Spleen (tissue), 11 donors: ENCODE data around the gene HMOX2. TPM values are rescaled to one million over a fixed set of nuclear protein-coding genes. Genes with fewer than 3 reads are reported as not detected.

Source experiments
- DNase-seq: peaks from one replicate; pipeline ENCODE4 v3.0.0-alpha.2; 2020
- H3K27ac ChIP-seq, 8 donors: fragments of 200-600 bp; sonication (generic) in 7 of 8; 1 replicate in 4 of 8; 2 replicates in 4 of 8; pipeline versions ENCODE4 v1.5.0 to v1.8.0; 2016 to 2021; ENCODE audit warnings: inconsistent platforms in 4 of 8, mild to moderate bottlenecking in 4 of 8, moderate library complexity in 1 of 8
- H3K27me3 ChIP-seq, 7 donors: fragments of 200-600 bp; sonication (generic) in 6 of 7; replicated peaks in 1 of 7; 1 replicate in 4 of 7; 2 replicates in 3 of 7; pipeline versions ENCODE4 v1.5.0 to v1.8.0; 2016 to 2021; ENCODE audit warnings: inconsistent platforms in 3 of 7, mild to moderate bottlenecking in 1 of 7
- H3K36me3 ChIP-seq, 6 donors: fragments of 200-600 bp; sonication (generic) in 5 of 6; 1 replicate in 4 of 6; 2 replicates in 2 of 6; pipeline versions ENCODE4 v1.5.0 to v1.8.0; 2016 to 2021; ENCODE audit warnings: inconsistent platforms in 2 of 6
- H3K4me1 ChIP-seq, 6 donors: fragments of 200-600 bp; sonication (generic) in 5 of 6; 1 replicate in 3 of 6; 2 replicates in 3 of 6; pipeline versions ENCODE4 v1.5.0 to v1.8.0; 2016 to 2021; ENCODE audit warnings: inconsistent platforms in 3 of 6
- H3K4me3 ChIP-seq, 8 donors: fragments of 200-600 bp; sonication (generic) in 7 of 8; 1 replicate in 4 of 8; 2 replicates in 4 of 8; pipeline versions ENCODE4 v1.5.0 to v1.8.0; 2016 to 2021; ENCODE audit warnings: inconsistent platforms in 4 of 8, mild to moderate bottlenecking in 4 of 8, moderate library complexity in 2 of 8
- H3K9me3 ChIP-seq, 8 donors: fragments of 200-600 bp; sonication (generic) in 7 of 8; 1 replicate in 4 of 8; 2 replicates in 4 of 8; pipeline versions ENCODE4 v1.5.0 to v1.8.0; 2016 to 2021; ENCODE audit warnings: inconsistent platforms in 4 of 8
- CTCF ChIP-seq, 11 experiments: fragments of 200-600 bp in 7 of 11; fragments of 450-650 bp in 4 of 11; sonication (generic) in 4 of 11; IDR thresholded peaks in 8 of 11; conservative IDR thresholded peaks in 3 of 11; 1 replicate in 7 of 11; 2 replicates in 4 of 11; pipeline versions ENCODE4 v1.4.0 to v1.8.0; 2016 to 2021; ENCODE audit warnings: antibody characterized with exemption in 11 of 11, inconsistent platforms in 4 of 11, mild to moderate bottlenecking in 1 of 11
- POLR2A ChIP-seq, 3 donors: fragments of 450-650 bp; IDR thresholded peaks; one replicate each; pipeline ENCODE4 v1.5.1; 2017; ENCODE audit warnings: antibody characterized with exemption in 3 of 3, mild to moderate bottlenecking in 1 of 3
- POLR2AphosphoS5 ChIP-seq, 3 donors: sonication (generic); formaldehyde crosslinking; IDR thresholded peaks; one replicate each; pipeline ENCODE4 v1.5.1; 2017; ENCODE audit warnings: antibody characterized with exemption in 3 of 3
- WGBS, 5 donors: extraction: QIAGEN DNeasy Blood & Tissue Kit in 3 of 5; methylation state at CpG; one replicate each; pipeline versions ENCODE4 v1.1.5 to v1.1.7; 2013 to 2018; 5-methylcytosine and 5-hydroxymethylcytosine counted together
- intact Hi-C: fragments of 100-400 bp; cut with DNase I; formaldehyde crosslinking; loops from one replicate; pipeline ENCODE4 v1.15.0; 2023; ENCODE audit warnings: low total_unique reads
- polyA plus RNA-seq, 3 donors: library from polyadenylated mRNA; stranded (reverse); fragments of 200-250 nt; gene quantifications; one replicate each; pipeline ENCODE4 v1.2.1, GENCODE V29; 2013
- total RNA-seq, 7 donors: library from RNA; depleted of rRNA in 3 of 7; stranded (reverse); fragments of >200 nt in 3 of 7; fragmentation: NEBNext Ultra II Directional in 4 of 7; extraction: Animal tissue kit (Norgen Biotek cat#: 25700) in 4 of 7; gene quantifications; one replicate each; pipeline versions ENCODE4 v1.1.0 to v1.2.1, GENCODE V29; 2016 to 2021
- donor health status: healthy with polysubstance abuse.
- donor health status: DM: no; HTN: no; CAD: no; lungs with moderate emphysema.
- donor health status: DM: no; HTN: no; CAD: no.
- donor health status: Bipolar disorder and iron deficiency.
- donor health status: healthy.
- donor health status: DM: no; HTN: no; CAD: no.
- donor health status: DM: yes; HTN: yes; CAD: no.

HMOX2 gene
- total and polyA plus RNA-seq, 10 donors, result 26.6 to 73.8 (median 53.3) TPM

GRCh38 chr16:4500272-4500671, 24.1 kb downstream of the HMOX2 start:
- Histone ChIP-seq H3K9me3 (no peaks in the 10 kb centered on the region), H3K36me3 (peaks cover 0 to 48% (median 10%) of the 10 kb centered on the region in 6 donors), H3K4me1 (peaks cover 10 to 76% (median 31%) of the 10 kb centered on the region in 6 donors), H3K4me3 (no peak overlapping the region), H3K27ac (peak overlapping the region in 1 of 8 donors; percentile 19), H3K27me3 (no peaks in the 10 kb centered on the region)
- no peak for DNase-seq
- intact Hi-C loops, result no loop called here
- TF ChIP-seq POLR2A (IDR thresholded peaks at IDR 0.05) (no peak), CTCF (IDR thresholded peaks at IDR 0.05 in 8 of 11, conservative IDR thresholded peaks at IDR 0.05 in 3 of 11) (no peak), POLR2AphosphoS5 (IDR thresholded peaks at IDR 0.05) (no peak)
- 74 to 92% (median 84%) methylated on average over 3 of the region's 3 CpGs for WGBS, 5 donors

GRCh38 chr16:4501071-4501478, 24.9 kb downstream of the HMOX2 start:
- DNase-seq, result no peak
- Histone ChIP-seq H3K36me3 (peaks cover 0 to 51% (median 10%) of the 10 kb centered on the region in 6 donors), H3K4me3 (no peak overlapping the region), H3K27ac (peak overlapping the region in 1 of 8 donors; percentile 19), H3K4me1 (peaks cover 17 to 78% (median 38%) of the 10 kb centered on the region in 6 donors), H3K27me3 (no peaks in the 10 kb centered on the region), H3K9me3 (no peaks in the 10 kb centered on the region)
- 68 to 81% (median 75%) methylated on average over 5 of the region's 5 CpGs for WGBS, 5 donors
- TF ChIP-seq CTCF (IDR thresholded peaks at IDR 0.05 in 8 of 11, conservative IDR thresholded peaks at IDR 0.05 in 3 of 11), result no peak
- TF ChIP-seq POLR2A (IDR thresholded peaks at IDR 0.05), result no peak
- no peak for TF ChIP-seq POLR2AphosphoS5 (IDR thresholded peaks at IDR 0.05)
- intact Hi-C loops, result no loop called here

- Histone ChIP-seq H3K4me3 (peak overlapping the region in 1 of 8 donors; percentile 56), H3K36me3 (peaks cover 4 to 60% (median 39%) of the 10 kb centered on the region in 6 donors), H3K27me3 (no peaks in the 10 kb centered on the region), H3K4me1 (peaks cover 20 to 70% (median 44%) of the 10 kb centered on the region in 6 donors), H3K9me3 (no peaks in the 10 kb centered on the region), H3K27ac (peak overlapping the region; percentile 72 to 93 (median 89))
- TF ChIP-seq POLR2AphosphoS5 (IDR thresholded peaks at IDR 0.05), result peak; percentile 74 to 86 (median 74)
- no peak for TF ChIP-seq POLR2A (IDR thresholded peaks at IDR 0.05)
- peak in 1 of 11 experiments; percentile 8 for TF ChIP-seq CTCF (IDR thresholded peaks at IDR 0.05 in 8 of 11, conservative IDR thresholded peaks at IDR 0.05 in 3 of 11)
- 35 to 45% (median 40%) methylated on average over 13 of the region's 13 CpGs for WGBS, 5 donors
- DNase-seq, result peak; percentile 94
- intact Hi-C loops, result no loop called here
These were observed 29.4 kb downstream of the HMOX2 start for GRCh38 chr16:4505356-4506147.

- no peaks in the 10 kb centered on the region for H3K27me3 ChIP-seq
- peaks cover 20 to 70% (median 47%) of the 10 kb centered on the region in 6 donors for H3K4me1 ChIP-seq
- peaks cover 4 to 69% (median 45%) of the 10 kb centered on the region in 6 donors for H3K36me3 ChIP-seq
- DNase-seq, result no peak
- peak overlapping the region in 7 of 8 donors; percentile 75 to 93 (median 91) for H3K27ac ChIP-seq
- H3K4me3 ChIP-seq, result peak overlapping the region in 1 of 8 donors; percentile 56
- peak; percentile 64 to 90 (median 84) for TF ChIP-seq CTCF (IDR thresholded peaks at IDR 0.05 in 8 of 11, conservative IDR thresholded peaks at IDR 0.05 in 3 of 11)
- no peak for TF ChIP-seq POLR2A (IDR thresholded peaks at IDR 0.05)
- peak in 1 of 3 donors; percentile 62 for TF ChIP-seq POLR2AphosphoS5 (IDR thresholded peaks at IDR 0.05)
- H3K9me3 ChIP-seq, result no peaks in the 10 kb centered on the region
- 2 to 7% (median 4%) methylated on average over 3 of the region's 3 CpGs for WGBS, 5 donors
- intact Hi-C loops, result no loop called here
These were observed 30.3 kb downstream of the HMOX2 start for GRCh38 chr16:4506450-4506849.
